CD4-positive, alpha-beta T cell (primary cell): Measurements from ENCODE around the gene RPS6KA3. TPM values are rescaled to one million over a fixed set of nuclear protein-coding genes. Genes with fewer than 3 reads are reported as not detected.

Experiments used
- ATAC-seq: fragments of 200-7000 bp; cut with Tn5 transposase; one replicate; pipeline ENCODE4 v1.10.0; 2022; ENCODE audit warnings: mild to moderate bottlenecking; ENCODE audit not compliant: poor library complexity
- CTCF ChIA-PET: fragments of 350-600 bp; sonication (Branson Sonifier 250); formaldehyde crosslinking; loops from one replicate; lab custom pipeline; 2021; ENCODE audit warnings: antibody characterized with exemption, inconsistent platforms; lab: Charles Lee
- POLR2A ChIA-PET: fragments of 350-600 bp; sonication (Branson Sonifier 250); formaldehyde crosslinking; loops from one replicate; lab custom pipeline; 2021; ENCODE audit warnings: antibody characterized with exemption, inconsistent platforms; lab: Charles Lee
- DNase-seq, 14 experiments: peaks; one replicate each; pipeline ENCODE4 v3.0.0-alpha.2; 2013 to 2020; ENCODE audit warnings: mixed read lengths in 2 of 14
- H3K27ac ChIP-seq, 2 donors: one replicate each; pipeline versions ENCODE4 v1.5.1 to v1.7.0; 2013; ENCODE audit warnings: low read length in 2 of 2, low read depth in 1 of 2, mild to moderate bottlenecking in 1 of 2
- H3K27me3 ChIP-seq, 2 experiments: 1 replicate in 1 of 2; 2 replicates in 1 of 2; pipeline versions ENCODE4 v1.6.1 to v1.7.0; 2013; ENCODE audit warnings: low read length in 2 of 2, control low read depth in 1 of 2, mild to moderate bottlenecking in 1 of 2, moderate library complexity in 1 of 2; ENCODE audit not compliant: insufficient read depth in 2 of 2, control insufficient read depth in 1 of 2
- H3K36me3 ChIP-seq: one replicate; pipeline ENCODE4 v1.6.1; 2013; ENCODE audit warnings: low read length, control low read depth; ENCODE audit not compliant: insufficient read depth
- H3K4me1 ChIP-seq: one replicate; pipeline ENCODE4 v1.6.1; 2013; ENCODE audit warnings: low read length, control low read depth; ENCODE audit not compliant: insufficient read depth
- H3K4me3 ChIP-seq: one replicate; pipeline ENCODE4 v1.5.1; 2013; ENCODE audit warnings: mild to moderate bottlenecking, low read length, moderate library complexity
- H3K9me3 ChIP-seq, 2 experiments: 1 replicate in 1 of 2; 2 replicates in 1 of 2; pipeline versions ENCODE4 v1.6.1 to v1.7.0; 2013; ENCODE audit warnings: low read length in 2 of 2, mild to moderate bottlenecking in 2 of 2, control low read depth in 1 of 2, moderate library complexity in 1 of 2; ENCODE audit not compliant: control insufficient read depth in 1 of 2, insufficient read depth in 1 of 2
- H3K27ac Mint-ChIP-seq: one replicate; pipeline ENCODE4 v1.8.0; 2020; ENCODE audit warnings: mixed read lengths
- H3K27me3 Mint-ChIP-seq: one replicate; pipeline ENCODE4 v1.8.0; 2021; ENCODE audit warnings: mixed read lengths
- H3K36me3 Mint-ChIP-seq: one replicate; pipeline ENCODE4 v1.8.0; 2021; ENCODE audit warnings: low read depth, mixed read lengths
- H3K4me1 Mint-ChIP-seq: one replicate; pipeline ENCODE4 v1.8.0; 2021; ENCODE audit warnings: low read depth, mixed read lengths
- H3K4me3 Mint-ChIP-seq: one replicate; pipeline ENCODE4 v1.8.0; 2020; ENCODE audit warnings: mild to moderate bottlenecking, mixed read lengths
- H3K9me3 Mint-ChIP-seq: one replicate; pipeline ENCODE4 v1.8.0; 2020; ENCODE audit warnings: mixed read lengths
- intact Hi-C, 2 experiments: fragments of 100-400 bp; cut with DNase I in 1 of 2; cut with micrococcal nuclease in 1 of 2; formaldehyde crosslinking; loops; one replicate each; pipeline versions ENCODE4 v1.15.1 to v1.9.0; 2023 to 2025; cut with DNase I, micrococcal nuclease
- total RNA-seq, 174 experiments: library from RNA in 2 of 174; stranded (reverse) in 2 of 174; gene quantifications; one replicate each; pipeline ENCODE4 v1.2.3 and lab custom pipeline; 2021 to 2026
- TF ChIP-seq, protein P1 (sequence below): fragments of 200-600 bp; IDR thresholded peaks from one replicate; pipeline ENCODE4 v1.8.0; 2022; ENCODE audit warnings: antibody characterized with exemption, mild to moderate bottlenecking

The RPS6KA3 gene
- total RNA-seq, 2 experiments from 2014 or later: 39.6 to 39.7 TPM

- CTCF ChIA-PET: no interaction called here
- H3K36me3 Mint-ChIP-seq: no peaks in the 10 kb centered on the region
- DNase-seq (no peak), ATAC-seq (no peak)
- Histone ChIP-seq H3K9me3 (peaks cover 0 to 4% of the 10 kb centered on the region in 2 experiments), H3K4me1 (peaks cover 14% of the 10 kb centered on the region), H3K36me3 (no peaks in the 10 kb centered on the region), H3K4me3 (no peak overlapping the region), H3K27ac (no peak overlapping the region), H3K27me3 (peaks cover 11 to 12% of the 10 kb centered on the region in 2 experiments)
- no peaks in the 10 kb centered on the region for H3K4me1 Mint-ChIP-seq
- intact Hi-C loops: no loop called here
- TF ChIP-seq, protein P1, sequence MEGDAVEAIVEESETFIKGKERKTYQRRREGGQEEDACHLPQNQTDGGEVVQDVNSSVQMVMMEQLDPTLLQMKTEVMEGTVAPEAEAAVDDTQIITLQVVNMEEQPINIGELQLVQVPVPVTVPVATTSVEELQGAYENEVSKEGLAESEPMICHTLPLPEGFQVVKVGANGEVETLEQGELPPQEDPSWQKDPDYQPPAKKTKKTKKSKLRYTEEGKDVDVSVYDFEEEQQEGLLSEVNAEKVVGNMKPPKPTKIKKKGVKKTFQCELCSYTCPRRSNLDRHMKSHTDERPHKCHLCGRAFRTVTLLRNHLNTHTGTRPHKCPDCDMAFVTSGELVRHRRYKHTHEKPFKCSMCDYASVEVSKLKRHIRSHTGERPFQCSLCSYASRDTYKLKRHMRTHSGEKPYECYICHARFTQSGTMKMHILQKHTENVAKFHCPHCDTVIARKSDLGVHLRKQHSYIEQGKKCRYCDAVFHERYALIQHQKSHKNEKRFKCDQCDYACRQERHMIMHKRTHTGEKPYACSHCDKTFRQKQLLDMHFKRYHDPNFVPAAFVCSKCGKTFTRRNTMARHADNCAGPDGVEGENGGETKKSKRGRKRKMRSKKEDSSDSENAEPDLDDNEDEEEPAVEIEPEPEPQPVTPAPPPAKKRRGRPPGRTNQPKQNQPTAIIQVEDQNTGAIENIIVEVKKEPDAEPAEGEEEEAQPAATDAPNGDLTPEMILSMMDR: no peak
- H3K9me3 Mint-ChIP-seq: no peaks in the 10 kb centered on the region
- peaks cover 17% of the 10 kb centered on the region for H3K27me3 Mint-ChIP-seq
- H3K4me3 Mint-ChIP-seq: peak overlapping the region; percentile 25
- POLR2A ChIA-PET: no interaction called here
- H3K27ac Mint-ChIP-seq: no peak overlapping the region
Measured at GRCh38 chrX:20116087-20116576, 150.6 kb downstream of the RPS6KA3 start.

GRCh38 chrX:20112022-20112774 lies 154.5 kb downstream of the RPS6KA3 start:
- H3K27ac ChIP-seq: no peak overlapping the region
- no peaks in the 10 kb centered on the region for H3K36me3 Mint-ChIP-seq

GRCh38 chrX:20111271-20111670 lies 155.4 kb downstream of the RPS6KA3 start:
- Histone ChIP-seq H3K9me3 (no peaks in the 10 kb centered on the region), H3K36me3 (no peaks in the 10 kb centered on the region), H3K4me1 (peaks cover 5% of the 10 kb centered on the region), H3K4me3 (no peak overlapping the region), H3K27ac (no peak overlapping the region), H3K27me3 (peaks cover 5 to 8% of the 10 kb centered on the region in 2 experiments)
- Mint-ChIP-seq H3K36me3 (no peaks in the 10 kb centered on the region), H3K4me1 (no peaks in the 10 kb centered on the region), H3K9me3 (no peaks in the 10 kb centered on the region), H3K27me3 (peaks cover 17% of the 10 kb centered on the region), H3K27ac (no peak overlapping the region), H3K4me3 (no peak overlapping the region)
- DNase-seq (no peak), ATAC-seq (no peak)
- intact Hi-C loops: no loop called here
- TF ChIP-seq, protein P1: no peak
- CTCF ChIA-PET: no interaction called here
- POLR2A ChIA-PET: no interaction called here

More at GRCh38 chrX:20112022-20112774, 154.5 kb downstream of the RPS6KA3 start:
- peaks cover 0 to 4% of the 10 kb centered on the region in 2 experiments for H3K9me3 ChIP-seq
- no peak overlapping the region for H3K4me3 ChIP-seq
- intact Hi-C loops: no loop called here
- CTCF ChIA-PET: no interaction called here
- no peak overlapping the region for H3K4me3 Mint-ChIP-seq
- no peak overlapping the region for H3K27ac Mint-ChIP-seq
- H3K4me1 Mint-ChIP-seq: no peaks in the 10 kb centered on the region
- H3K4me1 ChIP-seq: peaks cover 11% of the 10 kb centered on the region
- TF ChIP-seq, protein P1: no peak
- POLR2A ChIA-PET: no interaction called here
- no peaks in the 10 kb centered on the region for H3K36me3 ChIP-seq
- H3K27me3 Mint-ChIP-seq: peaks cover 17% of the 10 kb centered on the region
- ATAC-seq (no peak), DNase-seq (no peak)
- H3K27me3 ChIP-seq: peaks cover 10 to 12% of the 10 kb centered on the region in 2 experiments
- no peaks in the 10 kb centered on the region for H3K9me3 Mint-ChIP-seq
